Embryonic facial prominence (tissue), 1 donor: ENCODE results near the gene PHAF1.

ENCODE experiments used
- DNase-seq: peaks from one replicate; pipeline ENCODE4 v3.0.0-alpha.2; 2016; ENCODE audit errors: extremely low spot score

Gene PHAF1

DNA sequence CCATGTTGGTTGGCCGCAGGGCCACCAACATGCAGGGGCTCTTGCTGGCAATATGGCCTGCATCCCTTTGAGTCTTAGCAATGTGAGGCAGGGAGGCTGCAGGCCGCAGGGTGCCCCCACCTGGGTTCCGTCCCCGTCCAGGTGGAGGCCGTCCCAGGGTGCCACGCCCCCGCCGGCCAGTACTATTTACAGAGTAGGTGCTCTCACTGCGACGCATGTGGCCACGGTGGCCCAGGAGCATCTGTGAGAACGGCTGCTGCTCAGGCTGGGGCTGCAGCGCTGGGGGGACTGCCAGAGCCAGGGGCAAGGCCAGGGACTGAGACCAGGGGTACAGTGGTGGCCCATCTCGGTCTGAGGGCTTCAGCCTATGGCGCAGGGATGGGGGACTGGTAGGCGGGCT is 70.4 kb downstream of the PHAF1 start:
- DNase-seq: no peak

DNA sequence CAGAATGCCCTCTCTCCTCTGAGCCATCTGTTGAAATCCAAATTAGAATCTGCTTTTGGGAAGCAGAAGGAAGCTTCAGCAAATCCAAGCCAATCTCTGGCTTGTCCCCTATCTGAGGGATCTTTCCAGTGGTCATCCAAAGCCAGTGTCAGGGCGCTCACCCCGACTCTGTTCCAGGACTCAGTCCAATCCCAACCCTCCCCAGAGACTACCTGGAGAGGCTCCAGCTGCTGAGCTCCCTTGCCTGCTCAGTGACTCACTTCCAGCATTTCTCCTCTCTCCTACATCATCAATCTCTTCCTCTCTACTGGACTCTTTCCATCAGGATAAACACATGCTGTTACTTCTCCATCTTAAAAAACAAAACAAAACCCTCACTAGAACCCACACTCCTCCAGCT is 71.6 kb downstream of the PHAF1 start:
- no peak for DNase-seq

DNA sequence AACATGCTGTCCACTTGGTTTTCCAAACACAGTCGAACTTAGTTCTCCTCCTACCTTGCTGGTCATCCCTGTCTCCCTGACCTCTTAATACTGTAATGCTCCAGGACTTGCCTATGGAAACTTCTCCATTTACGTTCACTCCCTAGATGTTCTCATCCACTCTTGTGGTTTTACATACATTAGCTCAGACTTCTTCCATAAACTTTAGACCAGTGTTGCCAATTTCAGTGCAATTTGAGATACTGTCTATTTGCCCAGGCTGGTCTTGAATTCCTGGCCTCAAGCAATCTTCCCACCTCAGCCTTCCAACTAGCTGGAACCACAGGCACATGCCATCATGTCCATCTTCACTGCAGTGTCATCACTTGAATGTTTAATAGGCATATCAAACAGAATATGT is 72.5 kb downstream of the PHAF1 start:
- no peak for DNase-seq

DNA sequence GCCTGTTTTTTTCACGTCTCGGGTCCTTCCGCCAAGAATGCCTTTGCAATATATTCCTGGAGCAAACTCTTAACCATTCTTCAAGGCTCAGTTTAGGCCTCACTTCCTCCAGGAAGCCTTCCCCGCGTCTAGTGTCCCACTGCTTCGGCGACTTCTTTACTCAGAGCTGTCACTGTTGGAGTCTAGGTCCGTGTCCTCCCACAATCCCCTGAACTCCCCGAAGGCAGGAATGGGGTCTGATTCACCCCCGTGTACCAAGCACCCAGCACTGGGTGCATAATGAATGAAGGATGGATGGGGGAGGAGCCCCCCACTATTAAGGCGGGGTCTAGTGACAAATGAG is 73.5 kb downstream of the PHAF1 start:
- DNase-seq: no peak

DNA sequence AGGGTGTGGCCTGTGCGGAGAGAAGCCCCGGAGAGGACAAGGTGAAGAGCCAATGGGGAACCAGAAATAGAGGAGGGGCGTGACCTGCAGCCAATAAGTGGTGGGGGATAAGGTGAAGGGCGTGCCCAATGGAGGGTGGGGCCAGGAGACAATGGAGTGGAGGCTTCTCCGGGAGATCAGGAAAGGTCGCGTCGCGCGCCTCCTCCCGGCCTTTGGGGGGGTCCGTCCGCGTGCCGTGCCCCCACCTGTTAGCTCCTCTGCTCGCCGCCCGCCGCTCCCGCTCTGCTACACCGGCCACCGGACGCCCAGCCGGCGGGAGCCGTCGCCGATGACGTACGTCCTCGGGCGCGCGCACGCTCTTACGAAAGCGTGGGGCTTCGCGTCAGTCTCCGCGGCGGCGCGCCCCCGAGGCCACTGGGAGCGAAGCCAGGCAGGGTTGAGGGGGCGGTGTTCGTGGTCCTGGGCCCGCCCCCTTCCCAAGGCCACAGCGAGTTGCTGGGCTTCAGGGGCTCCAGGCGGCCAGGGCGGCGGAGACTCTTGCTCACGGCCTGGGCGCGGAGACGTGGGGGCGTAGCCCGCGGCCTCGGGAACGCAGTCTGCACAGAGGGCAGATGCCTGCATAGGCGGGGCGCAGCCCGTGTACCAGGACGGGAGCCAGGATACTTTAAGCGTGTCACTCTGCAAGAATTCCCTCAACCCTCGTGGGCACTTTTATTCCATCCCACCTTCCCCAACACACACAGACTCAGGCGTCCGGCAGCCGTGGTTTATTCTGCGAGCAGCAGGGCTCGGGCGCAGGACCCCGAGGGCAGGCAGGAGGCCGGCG is 74.1 kb downstream of the PHAF1 start, which contains the start of gene MATCAP1:
Gene MATCAP1, minus strand, starts transcription at position 337 of the 826 bp plus-strand sequence. CDS start 3,353 bp downstream, outside the sequence.
- peak; percentile 96 for DNase-seq

DNA sequence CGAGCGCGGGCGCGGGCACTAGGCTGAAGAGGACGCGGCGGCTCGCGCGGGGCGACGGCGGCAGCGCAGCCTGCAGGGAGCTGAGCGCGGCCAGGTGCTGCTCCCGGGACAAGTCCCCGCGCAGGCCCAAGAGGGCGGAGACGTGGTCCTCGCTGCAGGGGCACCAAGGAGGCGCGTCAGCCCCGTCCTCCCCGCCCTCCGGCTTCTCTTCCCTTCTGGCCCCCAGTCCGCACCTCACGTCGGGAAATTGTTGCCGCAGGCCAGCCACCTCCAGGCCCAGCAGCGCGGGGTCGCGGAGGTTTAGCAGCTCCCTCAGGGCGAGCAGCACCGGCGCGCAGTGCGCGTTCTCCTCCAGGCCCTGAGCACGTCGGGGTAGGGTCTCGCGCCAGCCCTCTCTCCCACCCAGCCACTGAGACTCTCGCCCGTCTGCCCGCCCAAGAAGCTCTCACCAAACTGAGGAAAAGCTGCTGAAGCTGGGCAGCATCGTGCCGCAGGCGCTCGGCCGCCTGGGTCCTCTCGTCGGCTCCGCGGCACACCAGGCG is 74.8 kb downstream of the PHAF1 start:
- DNase-seq: no peak

DNA sequence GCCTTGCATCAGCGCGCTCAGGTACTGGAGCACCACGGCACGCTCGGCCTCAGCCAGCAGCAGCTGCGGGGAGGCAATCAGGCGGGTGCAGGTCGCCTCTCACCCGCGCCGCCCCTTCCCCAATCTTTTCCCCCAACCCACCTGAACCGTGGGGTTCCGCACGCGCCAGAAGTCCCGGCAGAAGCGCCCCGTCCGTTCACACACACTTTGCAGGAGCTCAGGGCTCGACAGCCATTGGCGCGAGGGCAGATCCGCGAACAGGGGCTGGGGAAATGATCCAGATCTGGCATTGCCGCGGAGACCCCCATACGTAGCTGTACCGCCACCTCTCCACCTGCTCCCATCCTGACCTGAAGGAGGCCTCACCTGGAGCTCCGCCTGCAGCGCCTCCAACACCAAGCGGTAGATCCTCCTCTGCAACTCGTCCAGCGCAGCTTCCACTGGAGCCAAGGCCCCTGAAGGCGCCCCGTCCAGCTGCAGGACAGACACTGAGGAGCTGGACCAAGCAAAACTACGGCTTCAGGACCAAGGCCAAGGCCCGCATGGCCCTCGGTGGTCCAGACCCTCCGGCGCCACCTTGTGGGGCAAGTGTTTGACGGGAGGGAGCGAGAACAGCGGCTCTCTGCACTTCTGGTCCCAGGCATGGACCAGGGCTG is 75.4 kb downstream of the PHAF1 start:
- peak; percentile 43 for DNase-seq

DNA sequence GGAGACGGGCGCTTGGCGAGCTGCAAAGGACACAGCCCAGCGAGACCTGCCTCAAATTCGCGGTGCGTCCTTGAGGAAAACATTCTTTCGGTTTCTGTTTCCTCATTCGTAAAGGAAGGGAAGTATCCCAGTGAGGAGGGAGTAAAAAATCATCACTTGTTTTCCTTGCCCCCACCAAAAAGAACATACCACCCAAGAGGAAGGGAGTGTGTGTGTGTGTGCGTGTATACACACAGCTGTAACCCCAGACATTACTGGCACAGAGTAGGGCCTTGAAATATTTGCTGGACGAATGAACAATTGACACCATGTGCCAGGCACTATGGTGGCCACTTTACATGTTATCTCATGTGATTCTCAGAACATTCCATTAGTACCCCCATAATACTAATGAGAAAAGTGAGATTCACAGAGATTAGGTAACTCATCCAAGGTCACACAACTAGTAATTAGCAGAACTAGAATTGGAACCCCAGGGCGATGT is 76.0 kb downstream of the PHAF1 start:
- DNase-seq: no peak

DNA sequence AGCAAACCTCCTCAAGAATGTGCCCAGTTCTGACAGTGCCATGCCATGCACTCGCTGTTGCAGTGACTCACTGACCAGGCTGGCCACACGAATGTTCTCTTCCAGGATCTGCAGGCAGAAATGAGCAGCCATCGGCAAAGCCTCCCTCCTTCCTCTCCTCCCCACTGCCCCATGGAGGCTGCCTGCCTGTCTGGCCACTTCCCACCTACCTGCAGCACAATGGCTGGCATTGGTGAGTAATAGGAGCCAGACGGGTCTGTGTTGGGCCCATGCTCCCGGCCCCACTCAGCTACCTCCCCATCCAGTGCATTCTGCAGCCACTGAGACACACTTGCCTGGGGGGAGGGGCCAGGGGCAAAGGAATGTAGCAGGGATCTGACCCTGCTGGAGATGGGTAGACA is 76.8 kb downstream of the PHAF1 start:
- DNase-seq: no peak

DNA sequence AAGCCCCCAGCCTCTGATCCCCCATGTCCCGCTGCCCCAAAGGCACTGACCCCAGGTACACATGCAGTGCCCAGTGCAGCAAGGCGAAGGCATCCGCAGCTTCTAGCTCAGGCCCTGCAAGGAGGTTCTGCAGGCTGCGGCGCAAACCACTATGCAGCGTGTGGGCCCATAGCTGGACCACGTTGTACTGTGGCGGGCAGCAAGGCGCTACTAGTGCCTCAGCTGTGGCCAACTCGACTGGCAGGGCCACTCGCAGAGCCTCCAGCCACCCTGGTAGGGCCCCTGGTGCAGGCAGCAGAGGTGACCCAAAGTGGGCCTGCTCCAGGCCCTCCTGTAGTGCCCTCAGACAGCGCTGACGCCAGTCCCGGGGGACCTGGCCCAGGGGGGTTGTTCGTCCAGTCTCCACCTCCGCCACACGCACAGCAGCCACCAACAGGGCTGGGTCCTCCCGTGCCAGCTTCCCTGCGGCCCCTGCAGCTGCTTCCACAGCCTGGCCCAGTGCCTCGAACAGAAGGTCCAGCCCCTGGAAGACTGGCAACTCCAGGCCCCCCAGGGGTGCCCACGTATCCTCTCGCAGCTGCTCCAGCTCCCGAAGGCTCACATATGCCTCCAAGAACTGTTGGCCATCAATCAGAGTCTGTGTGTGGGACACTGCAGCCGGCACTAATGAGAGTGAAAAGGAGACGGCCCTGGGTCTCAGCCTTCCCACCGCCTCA is 77.6 kb downstream of the PHAF1 start:
- no peak for DNase-seq

DNA sequence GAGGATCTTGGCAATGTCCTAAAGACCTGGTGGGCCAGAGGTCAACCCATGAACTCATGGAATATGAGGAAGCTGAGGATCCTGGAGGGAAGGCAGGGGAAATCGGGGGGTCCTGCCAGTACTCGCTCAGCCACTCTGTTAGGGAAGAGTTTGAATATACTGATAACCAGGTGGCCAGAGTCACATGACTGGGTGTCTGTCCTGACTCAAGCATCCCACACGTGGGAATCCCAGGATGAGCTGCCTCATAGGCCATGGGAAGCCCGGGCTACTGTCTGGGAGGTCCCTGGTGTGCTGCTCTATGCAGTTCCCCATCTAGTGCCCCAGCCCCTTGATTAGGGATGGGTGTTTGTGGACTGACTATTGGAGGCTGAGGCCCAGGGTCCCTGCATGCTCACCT is 78.6 kb downstream of the PHAF1 start:
- DNase-seq: no peak

DNA sequence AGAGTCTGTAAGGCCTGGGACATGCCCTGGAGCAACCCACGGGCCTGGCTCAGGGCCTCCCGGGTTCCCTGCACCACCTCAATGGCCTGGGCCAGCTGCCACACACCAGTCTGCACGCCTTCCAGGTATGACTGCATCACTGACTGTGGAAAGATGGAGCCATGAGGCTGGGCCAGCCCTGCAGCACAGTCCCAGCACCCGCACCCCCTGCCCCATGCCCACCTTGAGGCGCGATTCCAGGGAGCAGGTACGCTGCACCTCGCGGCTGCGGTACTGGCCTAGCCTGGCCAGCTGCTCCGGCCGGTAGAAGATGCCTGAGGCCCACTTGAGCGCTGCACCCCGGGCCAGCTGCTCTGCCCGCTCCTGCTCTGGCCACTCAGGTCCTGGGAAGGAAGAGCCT is 79.1 kb downstream of the PHAF1 start:
- DNase-seq: no peak

DNA sequence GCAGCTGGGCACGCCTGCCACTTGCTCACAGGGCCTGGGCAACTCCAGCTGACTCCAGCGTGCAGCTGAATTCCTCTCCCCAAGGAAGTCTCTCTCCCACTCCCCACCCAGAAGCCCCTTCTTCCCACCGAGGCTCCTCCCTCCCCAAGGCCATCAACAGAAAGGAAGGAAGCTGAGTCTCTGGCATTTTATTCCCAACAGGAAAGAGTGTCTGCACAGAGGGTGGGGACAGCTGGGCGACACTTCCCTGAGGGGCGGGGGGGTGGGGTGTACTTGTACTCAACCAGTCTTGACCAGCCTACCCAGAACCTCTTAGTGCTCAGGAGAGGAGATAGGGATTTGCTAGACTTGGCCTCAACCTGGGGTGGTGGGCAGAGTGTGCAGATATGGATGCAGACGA is 80.3 kb downstream of the PHAF1 start, which contains the start of gene EXOC3L1:
Gene EXOC3L1, minus strand, starts transcription at position 96 of the 400 bp plus-strand sequence. CDS start 460 bp downstream, outside the sequence.
- no peak for DNase-seq

DNA sequence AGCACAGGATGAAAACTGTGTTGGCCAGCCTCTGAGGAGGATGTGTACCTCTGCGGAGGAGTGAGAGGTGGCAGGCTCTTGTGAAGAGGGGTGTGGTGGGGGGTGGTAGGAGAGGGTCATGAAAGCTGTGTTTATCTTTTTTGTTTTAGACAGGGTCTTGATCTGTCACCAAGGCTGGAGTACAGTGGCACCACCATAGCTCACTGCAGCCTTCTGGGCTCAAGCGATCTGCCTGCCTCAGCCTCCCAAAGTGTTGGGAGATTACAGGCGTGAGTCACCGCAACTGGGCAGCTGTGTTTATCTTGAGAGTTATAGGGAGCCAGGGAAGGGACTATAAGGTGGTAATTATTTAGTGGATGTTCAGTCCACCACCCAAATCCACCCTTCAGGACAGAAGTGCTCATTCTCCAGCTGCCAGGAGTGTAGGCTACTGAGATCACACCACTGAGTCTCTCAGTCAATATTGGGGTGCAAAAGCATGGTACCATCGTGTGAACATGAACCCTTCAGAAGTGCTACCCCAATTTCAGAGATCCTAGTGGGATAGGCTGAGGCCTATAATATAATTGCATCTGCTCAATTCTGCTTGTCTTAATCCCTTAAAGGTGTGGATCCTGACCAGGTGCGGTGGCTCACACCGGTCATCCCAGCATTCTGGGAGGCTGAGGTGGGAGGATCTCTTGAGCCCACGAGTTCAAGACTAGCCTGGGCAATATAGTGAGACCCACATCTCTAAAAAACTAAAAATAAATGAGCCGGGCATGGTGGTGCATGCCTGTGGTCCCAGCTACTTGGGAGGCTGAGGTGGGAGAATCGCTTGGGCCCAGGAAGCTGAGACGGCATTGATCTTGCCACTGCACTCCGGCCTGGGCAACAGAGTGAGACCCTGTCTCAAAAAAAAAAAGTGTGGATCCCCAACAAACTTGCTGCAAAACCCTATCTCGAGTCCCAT is 81.0 kb downstream of the PHAF1 start:
- no peak for DNase-seq

DNA sequence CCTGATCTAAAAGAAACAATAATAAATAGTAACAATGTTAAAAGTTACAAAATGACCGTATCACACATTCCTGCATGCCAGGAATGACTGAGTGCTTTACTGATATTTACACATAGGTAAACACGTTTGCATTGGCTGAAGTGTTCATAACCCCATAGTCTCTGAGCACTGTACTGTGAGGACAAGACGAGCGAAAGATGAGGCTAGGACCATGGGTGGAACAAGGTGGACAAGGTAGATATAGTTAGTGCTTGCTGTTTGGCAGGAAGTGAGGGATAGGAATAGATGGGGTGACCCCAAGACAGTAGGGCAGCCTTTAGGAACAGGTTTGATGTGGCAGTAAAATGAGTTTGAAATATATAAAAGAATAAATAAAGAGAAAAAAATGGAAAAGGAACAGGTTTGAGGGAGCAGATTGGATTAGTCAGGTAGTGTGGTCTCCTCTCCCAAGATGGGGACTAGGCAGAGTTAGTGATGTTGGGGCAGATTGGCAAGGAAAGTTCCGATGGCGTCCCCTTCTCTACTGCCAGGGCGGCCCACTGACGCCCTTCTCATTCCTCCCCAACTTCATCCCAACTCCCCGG is 81.8 kb downstream of the PHAF1 start:
- no peak for DNase-seq

DNA sequence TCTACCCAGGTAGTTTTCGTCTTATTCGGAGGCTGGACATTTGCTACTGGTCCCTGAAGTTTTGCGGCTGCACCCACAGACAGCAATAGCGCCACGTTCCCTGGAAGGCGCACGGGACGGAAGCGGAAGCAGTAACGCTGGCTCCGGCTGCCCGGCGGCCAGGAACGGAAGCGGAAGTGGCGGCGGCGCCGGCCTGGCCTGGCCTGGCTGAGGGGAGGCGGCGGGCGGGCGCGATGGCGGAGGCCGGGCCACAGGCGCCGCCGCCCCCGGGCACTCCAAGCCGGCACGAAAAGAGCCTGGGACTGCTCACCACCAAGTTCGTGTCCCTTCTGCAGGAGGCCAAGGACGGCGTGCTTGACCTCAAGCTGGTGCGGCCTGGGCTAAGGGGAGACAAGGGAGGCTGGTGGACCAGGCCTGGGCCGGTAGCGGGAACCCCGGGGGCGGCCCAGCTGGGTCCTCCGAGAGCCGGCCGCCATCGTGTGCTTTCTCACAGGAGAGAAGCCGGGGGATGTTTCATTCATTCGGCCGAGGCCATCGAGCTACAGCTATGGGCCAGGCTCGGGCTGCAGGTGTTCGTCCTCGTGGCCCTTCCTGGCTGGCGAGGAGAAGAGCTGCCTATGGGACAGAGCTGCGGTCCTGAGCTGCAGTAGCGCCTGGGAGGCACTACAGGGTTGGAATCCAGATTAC is 82.4 kb downstream of the PHAF1 start, which contains the start of gene E2F4:
Gene E2F4, plus strand, starts transcription at position 161 of the 687 bp plus-strand sequence. Its CDS starts 73 bp downstream, at position 234.
- peak; percentile 82 for DNase-seq

DNA sequence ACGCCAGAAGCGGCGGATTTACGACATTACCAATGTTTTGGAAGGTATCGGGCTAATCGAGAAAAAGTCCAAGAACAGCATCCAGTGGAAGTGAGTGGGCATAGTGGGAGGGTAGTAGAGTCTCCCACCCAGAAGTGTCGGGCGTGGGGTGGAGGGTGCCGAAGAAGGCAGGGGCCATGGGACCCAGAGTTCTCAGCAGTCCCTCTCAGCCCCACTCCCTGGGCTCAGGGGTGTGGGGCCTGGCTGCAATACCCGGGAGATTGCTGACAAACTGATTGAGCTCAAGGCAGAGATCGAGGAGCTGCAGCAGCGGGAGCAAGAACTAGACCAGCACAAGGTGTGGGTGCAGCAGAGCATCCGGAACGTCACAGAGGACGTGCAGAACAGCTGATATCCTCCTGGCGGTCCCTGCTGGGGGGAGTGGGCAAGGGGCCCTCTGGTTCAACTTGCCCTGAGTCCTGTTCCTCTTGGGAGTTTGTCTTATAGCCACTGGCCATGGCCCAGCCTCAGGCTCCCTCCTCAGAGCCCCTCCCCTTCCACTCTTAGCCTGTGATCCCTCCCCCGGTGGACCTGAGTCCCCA is 83.1 kb downstream of the PHAF1 start:
- no peak for DNase-seq

DNA sequence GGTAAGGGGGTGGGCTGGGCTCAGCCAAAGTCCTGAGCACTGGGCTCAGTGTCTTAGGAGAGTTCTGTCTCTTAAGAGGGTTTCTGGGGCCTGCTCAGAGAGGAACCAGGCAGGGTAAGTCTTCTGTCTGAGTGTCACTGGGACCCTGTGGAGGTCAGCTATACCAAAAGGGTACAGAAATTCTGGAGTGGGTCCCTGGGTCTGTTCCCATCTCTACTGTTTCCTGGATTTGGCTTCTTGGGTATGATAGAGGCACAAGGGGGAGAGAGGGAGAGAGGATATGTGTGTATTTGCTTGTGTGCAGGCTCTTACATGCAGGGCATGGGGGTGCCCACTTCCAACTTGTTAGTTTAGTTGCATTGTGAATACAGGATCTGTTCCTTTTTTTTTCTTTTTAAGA is 83.8 kb downstream of the PHAF1 start:
- no peak for DNase-seq

DNA sequence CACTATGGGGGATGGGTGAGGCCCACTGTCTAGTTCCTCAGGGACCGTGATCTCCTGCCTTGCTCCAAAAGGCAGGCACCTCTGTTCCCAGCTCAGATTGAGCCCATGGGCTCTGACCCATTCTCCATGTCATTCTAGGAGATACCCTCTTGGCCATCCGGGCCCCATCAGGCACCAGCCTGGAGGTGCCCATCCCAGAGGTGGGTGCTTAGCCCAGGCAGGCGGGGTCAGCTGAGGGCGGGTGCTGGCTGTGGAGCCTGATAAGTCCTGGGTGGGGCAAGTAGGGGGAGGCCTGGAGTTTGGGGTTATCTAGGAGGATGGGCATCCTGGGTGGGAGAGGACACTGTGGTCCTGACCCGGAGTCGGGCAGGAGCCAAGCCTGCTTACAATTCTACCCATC is 84.5 kb downstream of the PHAF1 start:
- no peak for DNase-seq

DNA sequence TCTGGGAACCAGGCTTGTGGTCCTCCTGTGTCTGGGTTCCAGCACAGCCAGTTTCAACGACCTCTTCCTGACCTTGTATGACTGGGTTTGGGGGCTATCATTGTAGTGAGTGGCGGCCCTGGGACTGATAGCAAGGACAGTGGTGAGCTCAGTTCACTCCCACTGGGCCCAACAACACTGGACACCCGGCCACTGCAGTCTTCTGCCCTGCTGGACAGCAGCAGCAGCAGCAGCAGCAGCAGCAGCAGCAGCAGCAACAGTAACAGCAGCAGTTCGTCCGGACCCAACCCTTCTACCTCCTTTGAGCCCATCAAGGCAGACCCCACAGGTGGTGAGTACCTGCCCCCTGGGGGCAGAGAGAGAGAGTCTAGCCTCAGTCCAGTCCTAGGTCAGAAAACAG is 85.9 kb downstream of the PHAF1 start:
- DNase-seq: no peak
